HFF-Myc (cell line): Measurements from ENCODE around the gene GPAT3.

Experiments used
- DNase-seq: peaks from one replicate; pipeline ENCODE4 v3.0.0-alpha.2; 2011; ENCODE audit warnings: low read depth; ENCODE audit errors: extremely low read depth
- H3K4me3 ChIP-seq: replicated peaks from 2 replicates; pipeline ENCODE4 v1.5.1; 2011; ENCODE audit warnings: low read depth, mild to moderate bottlenecking, control low read depth, low read length
- TF ChIP-seq, protein P1 (sequence below): IDR thresholded peaks from 2 replicates; pipeline ENCODE4 v1.5.1; 2012; ENCODE audit warnings: mild to moderate bottlenecking, low read depth, low read length, control low read depth; ENCODE audit errors: missing control alignments

The GPAT3 gene

DNA sequence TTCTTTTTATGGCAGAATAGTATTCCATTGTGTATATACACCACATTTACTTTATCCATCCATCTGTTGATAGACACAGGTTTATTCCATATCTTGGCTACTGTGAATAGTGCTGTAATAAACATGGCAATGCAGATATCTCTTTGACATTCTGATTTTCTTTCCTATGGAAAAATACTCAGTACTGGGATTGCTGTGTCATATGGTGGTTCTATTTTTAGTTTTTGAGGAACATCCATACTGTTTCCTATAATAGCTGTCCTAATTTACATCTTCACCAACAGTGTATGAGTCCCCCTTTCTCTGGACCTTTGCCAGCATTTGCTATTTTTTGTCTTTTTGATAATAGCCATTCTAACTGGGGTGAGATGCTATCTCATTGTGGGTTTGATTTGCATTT, 73.5 kb downstream of the GPAT3 start:
- TF ChIP-seq, protein P1, sequence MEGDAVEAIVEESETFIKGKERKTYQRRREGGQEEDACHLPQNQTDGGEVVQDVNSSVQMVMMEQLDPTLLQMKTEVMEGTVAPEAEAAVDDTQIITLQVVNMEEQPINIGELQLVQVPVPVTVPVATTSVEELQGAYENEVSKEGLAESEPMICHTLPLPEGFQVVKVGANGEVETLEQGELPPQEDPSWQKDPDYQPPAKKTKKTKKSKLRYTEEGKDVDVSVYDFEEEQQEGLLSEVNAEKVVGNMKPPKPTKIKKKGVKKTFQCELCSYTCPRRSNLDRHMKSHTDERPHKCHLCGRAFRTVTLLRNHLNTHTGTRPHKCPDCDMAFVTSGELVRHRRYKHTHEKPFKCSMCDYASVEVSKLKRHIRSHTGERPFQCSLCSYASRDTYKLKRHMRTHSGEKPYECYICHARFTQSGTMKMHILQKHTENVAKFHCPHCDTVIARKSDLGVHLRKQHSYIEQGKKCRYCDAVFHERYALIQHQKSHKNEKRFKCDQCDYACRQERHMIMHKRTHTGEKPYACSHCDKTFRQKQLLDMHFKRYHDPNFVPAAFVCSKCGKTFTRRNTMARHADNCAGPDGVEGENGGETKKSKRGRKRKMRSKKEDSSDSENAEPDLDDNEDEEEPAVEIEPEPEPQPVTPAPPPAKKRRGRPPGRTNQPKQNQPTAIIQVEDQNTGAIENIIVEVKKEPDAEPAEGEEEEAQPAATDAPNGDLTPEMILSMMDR: no peak
- no peak for DNase-seq
- H3K4me3 ChIP-seq: no peak overlapping the region

DNA sequence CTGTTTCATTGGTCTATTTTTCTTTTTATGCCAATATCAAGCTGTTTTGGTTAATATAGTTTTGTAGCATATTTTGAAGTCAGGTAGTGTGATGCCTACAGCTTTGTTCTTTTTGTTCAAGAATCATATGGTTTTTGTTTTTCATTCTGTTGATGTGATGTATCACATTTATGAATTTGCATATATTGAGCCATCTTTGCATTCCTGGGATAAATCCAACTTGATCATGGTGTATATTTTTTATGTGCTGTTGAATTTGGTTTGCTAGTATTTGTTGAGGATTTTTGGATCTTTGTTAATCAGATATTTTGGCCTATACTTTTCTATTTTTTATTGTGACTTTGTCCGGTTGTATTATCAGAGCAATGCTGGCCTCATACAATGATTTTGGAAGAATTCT, 74.8 kb downstream of the GPAT3 start:
- H3K4me3 ChIP-seq: no peak overlapping the region
- no peak for DNase-seq
- TF ChIP-seq, protein P1: no peak

DNA sequence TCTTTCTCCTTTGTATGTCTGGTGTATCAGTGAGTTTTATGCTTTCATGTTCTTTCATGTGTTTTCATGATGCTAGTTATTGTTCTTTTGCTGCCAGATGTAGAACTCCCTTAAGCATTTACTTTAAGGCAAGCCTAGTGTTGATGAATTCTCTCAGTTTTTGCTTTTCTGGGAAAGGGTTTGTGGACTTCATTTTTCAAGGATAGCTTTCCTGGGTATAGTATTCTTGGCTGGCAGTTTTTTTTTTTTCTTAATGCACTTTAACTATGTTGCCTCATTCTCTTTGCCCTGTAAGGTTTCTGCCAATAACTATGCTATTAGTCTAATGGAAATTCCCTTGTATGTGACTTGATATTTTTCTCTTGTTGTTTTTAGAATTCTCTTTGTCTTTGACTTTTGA, 77.1 kb downstream of the GPAT3 start:
- TF ChIP-seq, protein P1: no peak
- no peak for DNase-seq
- no peak overlapping the region for H3K4me3 ChIP-seq

DNA sequence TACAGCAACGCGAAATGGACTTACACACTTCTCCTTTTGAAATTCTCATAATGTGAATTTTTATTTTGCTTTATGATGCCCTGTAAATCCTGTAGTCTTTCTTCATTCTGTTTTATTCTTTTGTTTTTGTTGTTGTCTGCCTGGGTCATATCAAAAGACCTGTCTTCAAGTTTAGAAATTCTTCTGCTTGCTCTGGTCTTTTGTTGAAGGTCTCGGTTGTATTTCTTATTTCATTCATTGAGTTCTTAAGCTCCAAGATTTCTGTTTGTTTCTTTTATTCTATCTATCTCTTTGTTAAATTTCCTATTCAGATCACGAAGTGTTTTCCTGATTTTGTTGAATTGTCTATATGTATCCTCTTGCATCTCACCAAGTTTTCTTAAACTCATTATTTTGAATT, 78.1 kb downstream of the GPAT3 start:
- no peak overlapping the region for H3K4me3 ChIP-seq
- TF ChIP-seq, protein P1: no peak

DNA sequence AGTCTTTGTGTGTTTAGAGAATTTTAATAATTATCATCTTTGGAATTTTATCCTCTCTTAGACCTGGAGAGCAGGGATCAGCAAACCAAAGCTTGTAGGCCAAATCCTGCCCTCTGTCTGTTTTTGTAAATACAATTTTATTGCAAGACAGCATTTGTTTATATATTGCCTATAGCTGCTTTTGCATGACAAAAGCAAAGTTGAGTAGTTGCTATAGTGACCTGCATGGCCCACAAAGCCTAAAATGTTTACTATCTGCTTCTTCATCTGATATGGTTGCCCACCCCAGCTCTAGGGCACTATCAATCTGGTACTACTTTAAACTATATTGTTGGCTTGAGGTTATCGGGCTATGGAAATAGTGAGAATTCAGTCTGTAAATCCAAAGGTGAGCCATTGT, 80.3 kb downstream of the GPAT3 start:
- no peak overlapping the region for H3K4me3 ChIP-seq
- TF ChIP-seq, protein P1: no peak
- DNase-seq: no peak

More for the DNA sequence above, 78.1 kb downstream of the GPAT3 start:
- no peak for DNase-seq

DNA sequence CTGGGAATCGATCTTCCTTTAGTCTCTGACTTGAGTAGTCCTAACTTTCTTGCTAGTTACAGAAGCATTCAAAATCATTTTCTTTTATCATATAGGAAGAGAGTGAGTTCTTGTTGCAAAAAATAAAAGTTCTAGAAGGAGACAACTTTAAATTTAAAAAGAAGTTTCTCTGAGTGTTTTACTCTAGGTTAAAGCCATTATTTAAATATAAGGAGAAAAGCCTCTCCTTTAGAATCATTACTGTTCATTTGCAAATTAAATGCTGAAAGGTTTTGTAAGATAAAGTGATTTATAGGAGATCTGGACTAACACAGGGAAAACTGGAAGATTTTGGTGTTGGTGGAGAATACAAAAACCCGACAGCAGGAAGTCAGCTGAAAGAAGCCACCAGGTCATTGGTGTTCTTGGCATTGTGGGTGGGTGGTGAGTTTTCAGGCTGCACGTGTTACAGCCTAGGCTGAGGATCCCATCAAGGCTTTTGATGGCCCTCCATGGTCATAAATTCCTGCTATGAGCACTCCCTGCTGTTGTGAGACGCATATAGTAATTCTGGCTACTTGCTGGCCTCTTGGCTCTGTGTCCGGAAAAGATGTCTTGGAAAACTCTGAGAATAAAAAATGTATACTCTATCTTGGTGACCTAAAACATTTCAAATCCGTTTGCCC, 81.6 kb downstream of the GPAT3 start:
- no peak overlapping the region for H3K4me3 ChIP-seq
- TF ChIP-seq, protein P1: no peak
- no peak for DNase-seq

DNA sequence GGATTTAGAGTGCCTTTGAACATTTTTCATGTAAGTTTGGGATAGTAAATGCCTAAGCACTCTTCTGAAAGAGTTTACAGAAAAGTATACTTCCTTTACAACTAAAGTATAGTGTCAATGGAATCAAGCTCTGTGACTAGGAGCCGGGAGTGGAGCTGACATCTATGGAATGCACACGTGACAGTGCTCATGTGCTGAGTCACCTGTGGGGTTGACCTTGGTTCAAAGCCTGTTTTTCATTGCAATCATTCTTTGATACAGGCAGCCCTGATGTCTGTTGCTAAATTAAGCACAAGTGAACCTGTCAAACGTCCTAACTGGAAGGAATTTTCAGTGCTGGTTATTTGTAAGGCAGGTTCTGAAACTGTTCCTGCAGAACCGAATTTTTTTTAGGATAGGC, 82.5 kb downstream of the GPAT3 start:
- DNase-seq: no peak
- H3K4me3 ChIP-seq: no peak overlapping the region
- TF ChIP-seq, protein P1: no peak
